MCF 10A (cell line): ENCODE measurements around the gene UTS2B. TPM values are rescaled to one million over a fixed set of nuclear protein-coding genes. Genes with fewer than 3 reads are reported as not detected.

Experiments used
- BruUV-seq: library from RNA; stranded (reverse); fragments of 400-500 nt; replicated peaks from 2 replicates; lab custom pipeline; 2021; lab: Mats Ljungman, UMichigan
- CTCF ChIA-PET: fragments of 300-600 bp; sonication (Branson Sonifier 250); formaldehyde crosslinking; extraction: SDS; loops from one replicate; lab custom pipeline; 2021; ENCODE audit warnings: antibody characterized with exemption, inconsistent platforms; lab: Yijun Ruan, JAX
- POLR2A ChIA-PET: fragments of 300-600, 350-650 bp; sonication (Branson Sonifier 250); formaldehyde crosslinking; extraction: SDS; loops from one replicate; lab custom pipeline; 2020; ENCODE audit warnings: antibody characterized with exemption, inconsistent platforms; lab: Yijun Ruan, JAX
- DNase-seq: peaks from one replicate; pipeline ENCODE4 v3.0.0-alpha.2; 2018; ENCODE audit not compliant: unreplicated experiment
- H3K27ac Mint-ChIP-seq: one replicate; pipeline ENCODE4 v1.8.0; 2022; ENCODE audit warnings: mild to moderate bottlenecking, low read depth, mixed read lengths; ENCODE audit not compliant: unreplicated experiment
- H3K27me3 Mint-ChIP-seq: one replicate; pipeline ENCODE4 v1.8.0; 2022; ENCODE audit warnings: mixed read lengths; ENCODE audit not compliant: insufficient read depth, unreplicated experiment
- H3K36me3 Mint-ChIP-seq: one replicate; pipeline ENCODE4 v1.8.0; 2022; ENCODE audit warnings: mild to moderate bottlenecking, moderate library complexity, mixed read lengths; ENCODE audit not compliant: insufficient read depth, unreplicated experiment
- H3K4me1 Mint-ChIP-seq: one replicate; pipeline ENCODE4 v1.8.0; 2022; ENCODE audit warnings: mixed read lengths; ENCODE audit not compliant: insufficient read depth, unreplicated experiment
- H3K4me3 Mint-ChIP-seq: one replicate; pipeline ENCODE4 v1.8.0; 2022; ENCODE audit warnings: mild to moderate bottlenecking, moderate library complexity, mixed read lengths; ENCODE audit not compliant: unreplicated experiment
- H3K9me3 Mint-ChIP-seq: one replicate; pipeline ENCODE4 v1.8.0; 2022; ENCODE audit warnings: mixed read lengths; ENCODE audit not compliant: unreplicated experiment
- CTCF ChIP-seq: fragments of 200-600 bp; IDR thresholded peaks from one replicate; pipeline ENCODE4 v1.8.0; 2022; ENCODE audit warnings: antibody characterized with exemption, mild to moderate bottlenecking; ENCODE audit not compliant: unreplicated experiment
- intact Hi-C: fragments of 100-400 bp; cut with micrococcal nuclease; formaldehyde crosslinking; loops from 2 replicates; pipeline ENCODE4 v1.14.1; 2022
- total RNA-seq: library from RNA; stranded (reverse); gene quantifications from 2 replicates; pipeline ENCODE4 v1.2.3, GENCODE V29; 2022

Gene UTS2B
- total RNA-seq, 1 experiment from 2014 or later = 0.26 TPM

GRCh38 chr3:191362524-191363090, 32.3 kb upstream of the UTS2B start:
- Mint-ChIP-seq H3K4me1 (peaks cover 26% of the 10 kb centered on the region), H3K4me3 (no peak overlapping the region), H3K27ac (peak overlapping the region; percentile 54), H3K27me3 (no peaks in the 10 kb centered on the region), H3K36me3 (peaks cover 60% of the 10 kb centered on the region), H3K9me3 (no peaks in the 10 kb centered on the region)
- no TSS peak for BruUV-seq
- intact Hi-C loops = no loop called here
- POLR2A ChIA-PET = interaction anchor here (0.8 to 1.6 kb wide), 5 partner anchors 11 to 34 kb away, joined by 3 to 5 read pairs (median 4); no protein-coding TSS in a partner anchor
- TF ChIP-seq CTCF = no peak
- no peak for DNase-seq
- CTCF ChIA-PET = interaction anchor here (0.9 kb wide), 1 partner anchor 1081 kb away, joined by 3 read pairs; no protein-coding TSS in a partner anchor

- DNase-seq = no peak
- TF ChIP-seq CTCF = no peak
- peaks cover 56% of the 10 kb centered on the region for H3K36me3 Mint-ChIP-seq
- H3K4me1 Mint-ChIP-seq = peaks cover 29% of the 10 kb centered on the region
- POLR2A ChIA-PET = interaction anchor here (1.0 to 1.6 kb wide), 3 partner anchors 14 to 34 kb away, joined by 3 to 4 read pairs (median 4); no protein-coding TSS in a partner anchor
- intact Hi-C loops = no loop called here
- no peak overlapping the region for H3K27ac Mint-ChIP-seq
- no TSS peak for BruUV-seq
- no peaks in the 10 kb centered on the region for H3K9me3 Mint-ChIP-seq
- H3K4me3 Mint-ChIP-seq = no peak overlapping the region
- H3K27me3 Mint-ChIP-seq = no peaks in the 10 kb centered on the region
- CTCF ChIA-PET = interaction anchor here (1.2 to 1.6 kb wide), 2 partner anchors 10 to 664 kb away, joined by 3 to 4 read pairs; no protein-coding TSS in a partner anchor
These were observed 31.7 kb upstream of the UTS2B start for GRCh38 chr3:191362037-191362436.

GRCh38 chr3:191361456-191361855, 31.1 kb upstream of the UTS2B start:
- Mint-ChIP-seq H3K4me3 (no peak overlapping the region), H3K36me3 (peaks cover 54% of the 10 kb centered on the region), H3K9me3 (no peaks in the 10 kb centered on the region), H3K4me1 (peaks cover 34% of the 10 kb centered on the region), H3K27me3 (no peaks in the 10 kb centered on the region), H3K27ac (no peak overlapping the region)
- BruUV-seq = no TSS peak
- intact Hi-C loops = no loop called here
- no peak for DNase-seq
- no peak for TF ChIP-seq CTCF
- ChIA-PET POLR2A (interaction anchor here (1.0 kb wide), 2 partner anchors 13 to 33 kb away, joined by 3 to 4 read pairs; no protein-coding TSS in a partner anchor), CTCF (interaction anchor here (0.6 to 1.6 kb wide), 3 partner anchors 11 to 663 kb away, joined by 3 to 4 read pairs (median 3); no protein-coding TSS in a partner anchor)

GRCh38 chr3:191360620-191361019, 30.3 kb upstream of the UTS2B start:
- Mint-ChIP-seq H3K27me3 (no peaks in the 10 kb centered on the region), H3K27ac (peak overlapping the region; percentile 21), H3K9me3 (no peaks in the 10 kb centered on the region), H3K4me1 (peaks cover 42% of the 10 kb centered on the region), H3K4me3 (no peak overlapping the region), H3K36me3 (peaks cover 54% of the 10 kb centered on the region)
- no peak for DNase-seq
- no TSS peak for BruUV-seq
- intact Hi-C loops = no loop called here
- TF ChIP-seq CTCF = no peak
- ChIA-PET CTCF (interaction anchor here (0.6 to 1.6 kb wide), 5 partner anchors 11 to 1083 kb away, joined by 3 to 4 read pairs (median 3); no protein-coding TSS in a partner anchor), POLR2A (no interaction called here)
